GM18519 (cell line): Measurements from ENCODE around the gene GREB1L.
A peak's percentile ranks its signal among the peaks of the same experiment; 100 is the strongest.
"Not testable (repeated sequence)": the region's sequence is repeated elsewhere in the genome, so short reads cannot be mapped to it uniquely, and the experiment has no call there.

ENCODE experiments used
- ATAC-seq: cut with Tn5 transposase; IDR thresholded peaks from one replicate; pipeline ENCODE4 v1.9.1; 2021; ENCODE audit warnings: mild to moderate bottlenecking, moderate library complexity; ENCODE audit not compliant: unreplicated experiment, low FRiP score

Gene GREB1L

GRCh38 chr18:21361307-21361880, 119.4 kb downstream of the GREB1L start:
- ATAC-seq = no peak

- no peak for ATAC-seq
These were observed 120.8 kb downstream of the GREB1L start for GRCh38 chr18:21362831-21363230.

DNA sequence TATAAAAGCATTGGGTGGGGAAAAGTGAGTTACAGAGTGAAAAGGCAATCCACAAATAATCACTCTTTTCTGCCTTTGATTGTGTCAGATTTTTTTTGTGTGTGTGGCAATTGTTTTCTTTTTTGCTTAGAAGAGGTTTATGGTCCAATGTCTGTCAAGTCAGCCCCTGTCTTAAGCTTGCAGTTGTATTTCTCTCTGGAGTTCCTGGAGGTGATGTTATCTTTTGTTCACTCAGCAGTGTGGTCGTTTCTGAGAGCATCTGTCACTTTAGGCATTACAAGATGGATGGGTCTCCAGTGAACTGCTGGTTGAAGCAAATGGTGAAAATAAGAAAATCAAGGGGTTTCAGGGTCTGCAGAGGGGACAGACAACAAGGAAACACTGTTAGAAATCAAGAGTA, 121.3 kb downstream of the GREB1L start:
- no peak for ATAC-seq

GRCh38 chr18:21364471-21364870, 122.4 kb downstream of the GREB1L start:
- ATAC-seq = no peak

- ATAC-seq = no peak
These were observed 124.9 kb downstream of the GREB1L start for GRCh38 chr18:21366896-21367295.

GRCh38 chr18:21369146-21369545, 127.1 kb downstream of the GREB1L start:
- ATAC-seq = no peak

DNA sequence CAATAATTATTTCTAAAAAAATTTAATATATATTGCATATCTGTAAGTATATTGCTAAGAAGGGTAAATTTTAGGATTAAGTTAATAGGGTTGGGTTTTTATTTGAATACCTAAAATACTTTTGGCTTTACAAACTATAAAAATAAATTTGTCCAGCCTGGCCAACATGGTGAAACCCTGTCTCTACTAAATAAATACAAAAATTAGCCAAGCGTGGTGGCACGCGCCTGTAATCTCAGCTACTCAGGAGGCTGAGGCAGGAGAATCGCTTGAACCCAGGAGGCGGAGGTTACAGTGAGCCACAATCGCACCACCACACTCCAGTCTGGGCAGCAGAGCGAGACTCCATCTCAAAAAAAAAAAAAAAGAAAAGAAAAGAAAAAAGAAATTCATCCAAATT, 127.6 kb downstream of the GREB1L start:
- not testable (repeated sequence) for ATAC-seq

GRCh38 chr18:21383031-21383430, 141.0 kb downstream of the GREB1L start:
- ATAC-seq = no peak

- no peak for ATAC-seq
These were observed 144.7 kb downstream of the GREB1L start for GRCh38 chr18:21386523-21387240.

- no peak for ATAC-seq
These were observed 145.9 kb downstream of the GREB1L start for GRCh38 chr18:21387886-21388285.

DNA sequence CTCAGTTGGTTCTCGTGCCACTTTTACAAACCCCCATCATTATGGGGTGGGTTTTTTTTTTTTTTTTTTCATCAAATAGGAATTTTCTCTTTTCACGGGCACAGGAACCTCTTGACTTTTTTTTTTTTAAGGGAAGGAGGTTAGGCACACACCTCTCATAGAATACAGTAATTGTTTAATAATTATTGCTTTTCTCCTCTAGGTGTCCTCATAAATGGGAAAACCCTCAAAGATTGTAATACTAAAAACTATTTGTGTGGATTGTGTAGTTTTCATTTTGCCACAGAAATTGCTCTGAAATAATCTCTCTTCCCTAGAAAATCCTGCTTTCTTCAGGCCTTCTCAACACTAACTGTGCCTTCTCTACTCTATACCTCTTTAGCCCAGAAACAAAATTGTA, 147.3 kb downstream of the GREB1L start:
- ATAC-seq = no peak

DNA sequence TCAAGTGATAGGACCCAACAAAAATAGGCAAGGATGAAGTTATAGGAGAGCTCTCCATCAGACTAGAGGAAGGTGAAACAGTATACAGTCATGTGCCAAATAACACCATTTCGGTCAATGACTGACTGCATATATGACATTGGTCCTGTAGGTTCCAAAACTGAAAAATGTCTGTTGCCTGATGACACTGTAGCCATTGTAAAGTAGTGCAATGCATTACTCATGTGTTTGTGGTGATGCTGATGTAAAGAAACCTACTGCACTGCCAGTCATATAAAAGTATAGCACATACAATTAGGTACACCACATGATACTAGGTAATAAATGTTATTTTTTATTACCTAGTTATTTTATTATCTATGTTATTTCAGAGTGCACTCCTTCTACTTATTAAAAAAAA, 147.9 kb downstream of the GREB1L start:
- no peak for ATAC-seq

DNA sequence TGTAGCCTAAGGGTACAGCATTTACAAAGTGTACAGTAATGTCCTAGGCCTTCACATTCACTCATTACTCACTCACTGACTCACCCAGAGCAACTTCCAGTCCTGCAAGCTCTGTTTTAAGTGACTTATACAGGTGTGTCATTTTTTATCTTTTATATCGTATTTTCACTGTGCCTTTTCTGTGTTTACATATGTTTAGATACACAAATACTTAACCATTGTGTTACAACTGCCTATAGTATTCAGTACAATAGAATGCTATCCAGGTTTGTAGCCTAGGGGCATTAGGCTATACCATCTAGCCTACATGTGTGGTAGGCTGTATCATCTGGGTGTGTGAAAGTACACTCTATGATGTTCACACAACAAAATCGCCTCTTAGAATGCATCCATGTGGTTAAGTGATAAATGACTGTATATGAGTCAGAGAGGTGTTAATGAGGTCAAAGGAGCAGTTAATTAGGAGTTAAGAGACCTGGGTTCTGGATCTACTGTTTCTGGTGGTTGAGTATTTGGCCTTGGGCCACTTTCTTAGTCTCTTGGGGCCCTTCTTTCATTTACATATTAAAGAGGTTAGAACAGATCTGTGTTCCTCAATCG, 149.1 kb downstream of the GREB1L start:
- ATAC-seq = peak; percentile 71

DNA sequence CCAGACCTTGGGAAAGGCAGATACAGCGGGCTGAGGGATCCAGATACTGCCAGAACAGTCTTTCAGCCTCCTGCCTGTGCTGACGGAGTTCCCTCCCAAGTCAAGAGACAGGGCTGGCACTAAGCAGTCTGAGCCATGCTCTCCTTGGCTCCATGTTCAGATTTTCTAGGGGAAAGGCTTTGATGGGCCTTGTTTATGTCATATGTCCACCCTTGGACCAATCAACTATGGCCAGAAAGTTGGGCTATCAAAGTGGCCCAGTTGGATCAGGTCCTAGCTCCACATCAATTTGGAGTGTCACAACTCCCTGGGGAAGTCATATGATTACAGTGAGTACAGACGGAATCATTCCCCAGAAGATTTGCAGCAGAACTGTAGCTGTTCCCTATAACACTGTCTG, 152.0 kb downstream of the GREB1L start:
- ATAC-seq = no peak

GRCh38 chr18:21398121-21398520, 156.1 kb downstream of the GREB1L start:
- ATAC-seq = no peak

- ATAC-seq = no peak
These were observed 160.2 kb downstream of the GREB1L start for GRCh38 chr18:21402272-21402671.

- ATAC-seq = no peak
These were observed 162.4 kb downstream of the GREB1L start for GRCh38 chr18:21404426-21404825.

DNA sequence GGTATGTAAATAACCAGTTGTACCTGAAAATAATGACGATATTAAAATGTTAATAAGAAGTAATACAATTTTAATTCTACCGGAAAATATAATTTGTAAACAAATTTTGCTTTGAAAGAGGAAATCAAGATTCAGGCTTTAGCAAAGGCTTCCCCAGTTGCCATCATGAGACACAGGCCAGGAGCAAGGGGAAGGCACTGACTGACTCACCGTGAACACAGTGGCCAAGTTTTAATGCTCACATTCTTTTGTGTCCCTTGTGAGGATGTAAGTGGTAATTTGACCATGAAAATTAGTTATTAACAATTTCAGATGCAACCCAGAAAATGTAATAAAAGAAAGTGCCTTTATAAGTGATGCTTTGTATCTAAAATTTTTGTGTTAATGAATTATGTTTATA, 164.1 kb downstream of the GREB1L start:
- no peak for ATAC-seq

GRCh38 chr18:21408681-21409080, 166.6 kb downstream of the GREB1L start:
- ATAC-seq = no peak

GRCh38 chr18:21433436-21433835, 191.4 kb downstream of the GREB1L start:
- no peak for ATAC-seq

DNA sequence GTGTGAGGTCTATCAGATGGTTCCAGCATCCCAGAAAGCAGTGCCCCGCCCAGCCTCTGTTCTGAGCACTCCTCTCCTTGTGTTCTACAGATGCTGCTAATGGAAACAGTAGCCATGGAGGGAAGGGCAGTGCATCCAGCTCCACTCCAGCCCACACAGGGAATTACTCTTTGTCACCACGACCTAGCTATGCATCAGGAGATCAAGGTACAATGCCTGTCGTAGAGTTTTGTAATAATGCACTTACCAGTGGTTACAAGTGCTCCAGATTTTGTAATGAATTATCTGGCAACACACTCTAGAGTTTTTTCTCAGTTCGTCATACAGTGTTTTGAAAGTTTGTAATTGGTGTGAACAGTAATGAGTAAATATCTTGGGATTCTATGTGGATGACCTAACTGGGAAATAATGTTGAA, 197.4 kb downstream of the GREB1L start:
- no peak for ATAC-seq

GRCh38 chr18:21441670-21442069, 199.6 kb downstream of the GREB1L start:
- no peak for ATAC-seq
